ENCODE data around the gene CDK11A. TPM values are rescaled to one million over a fixed set of nuclear protein-coding genes. Genes with fewer than 3 reads are reported as not detected.

The CDK11A gene
- polyA plus RNA-seq, 2 of the 4 experiments (the other 2 are of a cell fraction): 6.7 to 36.4 TPM

- Histone ChIP-seq H3K9me3 (no peaks in the 10 kb centered on the region), H3K4me3 (no peak overlapping the region), H3K4me1 (no peaks in the 10 kb centered on the region), H3K4me2 (no peak overlapping the region), H3K27ac (no peak overlapping the region)
- CTCF ChIA-PET: no interaction called here
- POLR2A ChIA-PET: no interaction called here
- DNase-seq (ENCODE audit: low read depth in 1 of 2, low spot score in 1 of 2) (no peak), ATAC-seq (no peak), FAIRE-seq (no peak)
- TF ChIP-seq TP53 (CRISPR knock-in tag; IDR thresholded peaks at IDR 0.05) (no peak), RFX5 (IDR thresholded peaks at IDR 0.05) (no peak), E2F6 (IDR thresholded peaks at IDR 0.05; ENCODE audit: borderline replicate concordance, low read depth) (no peak), REST (IDR thresholded peaks at IDR 0.05) (no peak), POLR2A (IDR thresholded peaks at IDR 0.05; ENCODE audit: low read length) (no peak), EHMT2 (IDR thresholded peaks at IDR 0.05; ENCODE audit: low read depth) (no peak), BCL3 (IDR thresholded peaks at IDR 0.05) (no peak)
- 83% methylated on average over 18 of the region's 27 CpGs for WGBS (ENCODE audit: missing lambda C conversion rate)
Observed at GRCh38 chr1:1671365-1672119, 52.6 kb downstream of the CDK11A start.

- Histone ChIP-seq H3K4me2 (no peak overlapping the region), H3K9me3 (no peaks in the 10 kb centered on the region), H3K27ac (no peak overlapping the region), H3K4me3 (no peak overlapping the region), H3K4me1 (no peaks in the 10 kb centered on the region)
- ChIA-PET POLR2A (no interaction called here), CTCF (no interaction called here)
- TF ChIP-seq KDM5A (IDR thresholded peaks at IDR 0.05) (no peak), USF2 (IDR thresholded peaks at IDR 0.05) (no peak), GATA3 (IDR thresholded peaks at IDR 0.05; ENCODE audit: borderline replicate concordance) (no peak), CEBPB (IDR thresholded peaks at IDR 0.05) (no peak), POLR2AphosphoS2 (conservative IDR thresholded peaks at IDR 0.05; ENCODE audit: low read length) (no peak), RAD21 (conservative IDR thresholded peaks at IDR 0.05 in 1 of 2, IDR thresholded peaks at IDR 0.05 in 1 of 2) (no peak)
- WGBS (ENCODE audit: missing lambda C conversion rate): 89% methylated on average over 19 of the region's 24 CpGs
- FAIRE-seq (no peak), DNase-seq (ENCODE audit: low read depth in 1 of 2, low spot score in 1 of 2) (no peak), ATAC-seq (no peak)
Observed at GRCh38 chr1:1670866-1671265, 53.3 kb downstream of the CDK11A start.

- Histone ChIP-seq H3K27ac (no peak overlapping the region), H3K9me3 (no peaks in the 10 kb centered on the region), H3K4me3 (no peak overlapping the region), H3K4me1 (no peaks in the 10 kb centered on the region), H3K4me2 (no peak overlapping the region)
- TF ChIP-seq TFCP2L1 (CRISPR knock-in tag; IDR thresholded peaks at IDR 0.05) (no peak), HOXB13 (CRISPR knock-in tag; IDR thresholded peaks at IDR 0.05; ENCODE audit: low read depth) (no peak), RAD21 (conservative IDR thresholded peaks at IDR 0.05 in 1 of 2, IDR thresholded peaks at IDR 0.05 in 1 of 2) (no peak), MAX (IDR thresholded peaks at IDR 0.05) (no peak), HEYL (CRISPR knock-in tag; IDR thresholded peaks at IDR 0.05) (no peak), USF2 (IDR thresholded peaks at IDR 0.05) (no peak), RNF2 (IDR thresholded peaks at IDR 0.05; ENCODE audit: borderline replicate concordance, low read depth) (no peak), MAFK (IDR thresholded peaks at IDR 0.05; ENCODE audit: partially characterized antibody) (no peak), FOSB (CRISPR knock-in tag; IDR thresholded peaks at IDR 0.05) (no peak), BCL3 (IDR thresholded peaks at IDR 0.05) (no peak)
- no peak for DNase-seq (ENCODE audit: low read depth in 1 of 2, low spot score in 1 of 2)
- no peak for FAIRE-seq
- ChIA-PET CTCF (no interaction called here), POLR2A (no interaction called here)
- ATAC-seq: no peak
- 93% methylated on average over 41 of the region's 43 CpGs for WGBS (ENCODE audit: missing lambda C conversion rate)
Observed at GRCh38 chr1:1669468-1670440, 54.4 kb downstream of the CDK11A start.

All from A549 (cell line).